ENCODE measurements around the gene DYNC2I2.

GRCh38 chr9:128632066-128632465, 24.6 kb downstream of the DYNC2I2 start:
- TF ChIP-seq CTCF (conservative IDR thresholded peaks at IDR 0.05; ENCODE audit: low read length) (no peak), EZH2phosphoT487 (IDR thresholded peaks at IDR 0.05; ENCODE audit: borderline replicate concordance) (no peak)
